ENCODE results near the gene ATP2B2. TPM values are rescaled to one million over a fixed set of nuclear protein-coding genes. Genes with fewer than 3 reads are reported as not detected.

Gene ATP2B2
- total and polyA plus RNA-seq, 2 of the 8 experiments (the other 6 are each of a cell fraction or from before 2014, with no cell fraction given), result 0.14 to 1.2 TPM

DNA sequence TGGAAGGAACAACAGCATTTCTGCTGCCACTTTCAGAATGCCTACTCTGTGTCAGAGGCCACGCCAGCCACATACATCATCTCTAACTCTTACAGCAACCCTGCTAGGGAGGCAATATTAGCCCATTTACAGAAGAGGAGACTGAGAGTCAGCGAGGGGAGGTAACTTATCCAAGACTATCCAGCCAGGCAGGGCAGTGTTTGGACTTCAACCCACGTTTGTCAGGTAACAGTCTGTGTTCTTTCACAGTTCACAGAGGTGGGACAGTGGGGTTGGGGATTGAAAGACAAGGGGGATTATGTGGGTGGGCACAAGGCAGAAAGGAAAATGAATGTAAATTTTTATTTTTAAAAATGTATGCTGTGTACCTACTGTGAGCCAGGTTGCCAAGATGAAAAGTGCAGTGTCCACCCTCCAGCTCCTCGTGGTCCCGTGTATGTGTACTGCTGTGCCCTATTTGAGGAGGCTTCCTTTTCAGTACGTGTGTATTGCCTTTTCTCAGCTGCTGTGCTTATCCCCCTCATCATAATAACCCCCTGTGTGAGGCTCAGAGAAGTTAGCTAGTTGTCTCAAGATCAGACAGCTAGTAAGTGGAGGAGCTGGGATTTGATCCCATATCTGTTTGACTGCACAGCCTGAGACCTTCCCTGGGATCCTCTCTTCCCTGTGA, 16.5 kb upstream of the ATP2B2 start (continued):
- TF ChIP-seq, protein P1, sequence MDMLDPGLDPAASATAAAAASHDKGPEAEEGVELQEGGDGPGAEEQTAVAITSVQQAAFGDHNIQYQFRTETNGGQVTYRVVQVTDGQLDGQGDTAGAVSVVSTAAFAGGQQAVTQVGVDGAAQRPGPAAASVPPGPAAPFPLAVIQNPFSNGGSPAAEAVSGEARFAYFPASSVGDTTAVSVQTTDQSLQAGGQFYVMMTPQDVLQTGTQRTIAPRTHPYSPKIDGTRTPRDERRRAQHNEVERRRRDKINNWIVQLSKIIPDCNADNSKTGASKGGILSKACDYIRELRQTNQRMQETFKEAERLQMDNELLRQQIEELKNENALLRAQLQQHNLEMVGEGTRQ (IDR thresholded peaks at IDR 0.05; ENCODE audit: low read length), result no peak
- TF ChIP-seq FOSL1 (IDR thresholded peaks at IDR 0.05; ENCODE audit: insufficient read depth, low read depth, low read length) (no peak), CTBP2 (IDR thresholded peaks at IDR 0.05; ENCODE audit: borderline replicate concordance, insufficient read depth, insufficient read length, low read length) (no peak)

All from H1 (cell line).